ENCODE data around the gene LYST.

Gene LYST

DNA sequence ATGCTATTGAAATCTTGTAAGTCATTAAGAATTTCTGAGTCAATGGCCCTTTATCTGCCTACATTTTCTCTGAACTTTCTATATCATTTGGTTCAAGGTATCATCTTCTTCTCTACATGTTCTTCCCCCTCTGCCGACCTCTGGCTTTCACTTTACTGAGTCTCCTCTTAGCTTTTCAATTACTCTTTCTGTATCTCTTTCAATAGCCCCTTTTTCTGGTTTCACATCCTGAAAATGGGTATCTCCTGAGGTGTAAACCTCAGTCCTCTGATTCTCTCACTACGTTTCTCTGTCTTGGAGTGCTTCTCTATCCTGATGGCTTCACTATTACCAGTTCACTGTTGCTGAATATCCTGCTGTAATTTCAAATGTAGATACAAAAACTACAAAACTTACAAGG, 98.9 kb downstream of the LYST start:
- no peaks in the 10 kb centered on the region for H3K36me3 ChIP-seq (ENCODE audit: insufficient read depth, low read length)
- H3K4me2 ChIP-seq (ENCODE audit: low read depth, low read length, poor library complexity, severe bottlenecking) = no peak overlapping the region
- TF ChIP-seq EZH2phosphoT487 (IDR thresholded peaks at IDR 0.05; ENCODE audit: borderline replicate concordance) = no peak
- TF ChIP-seq, protein P1, sequence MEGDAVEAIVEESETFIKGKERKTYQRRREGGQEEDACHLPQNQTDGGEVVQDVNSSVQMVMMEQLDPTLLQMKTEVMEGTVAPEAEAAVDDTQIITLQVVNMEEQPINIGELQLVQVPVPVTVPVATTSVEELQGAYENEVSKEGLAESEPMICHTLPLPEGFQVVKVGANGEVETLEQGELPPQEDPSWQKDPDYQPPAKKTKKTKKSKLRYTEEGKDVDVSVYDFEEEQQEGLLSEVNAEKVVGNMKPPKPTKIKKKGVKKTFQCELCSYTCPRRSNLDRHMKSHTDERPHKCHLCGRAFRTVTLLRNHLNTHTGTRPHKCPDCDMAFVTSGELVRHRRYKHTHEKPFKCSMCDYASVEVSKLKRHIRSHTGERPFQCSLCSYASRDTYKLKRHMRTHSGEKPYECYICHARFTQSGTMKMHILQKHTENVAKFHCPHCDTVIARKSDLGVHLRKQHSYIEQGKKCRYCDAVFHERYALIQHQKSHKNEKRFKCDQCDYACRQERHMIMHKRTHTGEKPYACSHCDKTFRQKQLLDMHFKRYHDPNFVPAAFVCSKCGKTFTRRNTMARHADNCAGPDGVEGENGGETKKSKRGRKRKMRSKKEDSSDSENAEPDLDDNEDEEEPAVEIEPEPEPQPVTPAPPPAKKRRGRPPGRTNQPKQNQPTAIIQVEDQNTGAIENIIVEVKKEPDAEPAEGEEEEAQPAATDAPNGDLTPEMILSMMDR (conservative IDR thresholded peaks at IDR 0.05; ENCODE audit: low read length) = no peak
- H3K9me3 ChIP-seq (ENCODE audit: insufficient read depth, low read depth, low read length) = no peaks in the 10 kb centered on the region
- no peak overlapping the region for H3K4me3 ChIP-seq (ENCODE audit: low read length, poor library complexity, severe bottlenecking)
- H3K9ac ChIP-seq (ENCODE audit: low read depth, low read length, poor library complexity, severe bottlenecking) = no peak overlapping the region
- H3K79me2 ChIP-seq (ENCODE audit: insufficient read depth, low read length) = no peaks in the 10 kb centered on the region
- no peaks in the 10 kb centered on the region for H3K4me1 ChIP-seq (ENCODE audit: insufficient read depth, low read length, poor library complexity, severe bottlenecking)
- no peaks in the 10 kb centered on the region for H3K9me2 ChIP-seq (replicated peaks; ENCODE audit: low read depth, low read length)
- no peaks in the 10 kb centered on the region for H4K20me1 ChIP-seq (ENCODE audit: insufficient read depth, low read length, poor library complexity, severe bottlenecking)
- H2AFZ ChIP-seq (ENCODE audit: low read length) = no peak overlapping the region
- H3K27me3 ChIP-seq (ENCODE audit: insufficient read depth, low read length, poor library complexity, severe bottlenecking) = no peaks in the 10 kb centered on the region
- H3F3A ChIP-seq (ENCODE audit: low read depth) = no peaks in the 10 kb centered on the region

DNA sequence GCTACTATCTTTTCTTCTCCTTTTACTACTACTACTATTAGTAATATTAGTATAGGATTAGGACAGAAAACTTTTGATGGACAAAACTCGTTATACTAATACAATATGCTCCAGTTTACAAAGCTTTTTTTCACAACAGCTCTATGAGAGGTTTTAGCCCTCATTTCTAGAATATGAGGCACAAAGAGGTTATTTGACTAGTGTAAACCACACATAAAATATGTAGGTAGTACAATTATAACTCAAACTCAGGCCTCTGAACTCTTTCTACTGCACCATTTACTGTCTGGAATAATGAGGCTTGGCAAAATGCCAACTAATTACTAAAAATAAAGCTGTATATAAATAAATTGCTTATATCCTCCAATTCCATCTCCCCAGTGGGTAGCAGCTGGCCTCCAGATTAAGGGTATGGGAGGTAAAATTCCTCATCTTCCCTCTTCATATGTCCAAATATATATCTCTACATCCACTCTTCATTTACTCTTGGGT, 99.9 kb downstream of the LYST start:
- no peak overlapping the region for H3K9ac ChIP-seq (ENCODE audit: low read depth, low read length, poor library complexity, severe bottlenecking)
- H3K27me3 ChIP-seq (ENCODE audit: insufficient read depth, low read length, poor library complexity, severe bottlenecking) = no peaks in the 10 kb centered on the region
- H3K9me2 ChIP-seq (replicated peaks; ENCODE audit: low read depth, low read length) = no peaks in the 10 kb centered on the region
- no peak overlapping the region for H3K4me3 ChIP-seq (ENCODE audit: low read length, poor library complexity, severe bottlenecking)
- H2AFZ ChIP-seq (ENCODE audit: low read length) = no peak overlapping the region
- H3F3A ChIP-seq (ENCODE audit: low read depth) = no peaks in the 10 kb centered on the region
- H3K36me3 ChIP-seq (ENCODE audit: insufficient read depth, low read length) = no peaks in the 10 kb centered on the region
- no peaks in the 10 kb centered on the region for H3K4me1 ChIP-seq (ENCODE audit: insufficient read depth, low read length, poor library complexity, severe bottlenecking)
- no peaks in the 10 kb centered on the region for H4K20me1 ChIP-seq (ENCODE audit: insufficient read depth, low read length, poor library complexity, severe bottlenecking)
- H3K9me3 ChIP-seq (ENCODE audit: insufficient read depth, low read depth, low read length) = no peaks in the 10 kb centered on the region
- no peak overlapping the region for H3K4me2 ChIP-seq (ENCODE audit: low read depth, low read length, poor library complexity, severe bottlenecking)
- TF ChIP-seq EZH2phosphoT487 (IDR thresholded peaks at IDR 0.05; ENCODE audit: borderline replicate concordance) = no peak
- TF ChIP-seq, protein P1 (conservative IDR thresholded peaks at IDR 0.05; ENCODE audit: low read length) = no peak
- H3K79me2 ChIP-seq (ENCODE audit: insufficient read depth, low read length) = no peaks in the 10 kb centered on the region

DNA sequence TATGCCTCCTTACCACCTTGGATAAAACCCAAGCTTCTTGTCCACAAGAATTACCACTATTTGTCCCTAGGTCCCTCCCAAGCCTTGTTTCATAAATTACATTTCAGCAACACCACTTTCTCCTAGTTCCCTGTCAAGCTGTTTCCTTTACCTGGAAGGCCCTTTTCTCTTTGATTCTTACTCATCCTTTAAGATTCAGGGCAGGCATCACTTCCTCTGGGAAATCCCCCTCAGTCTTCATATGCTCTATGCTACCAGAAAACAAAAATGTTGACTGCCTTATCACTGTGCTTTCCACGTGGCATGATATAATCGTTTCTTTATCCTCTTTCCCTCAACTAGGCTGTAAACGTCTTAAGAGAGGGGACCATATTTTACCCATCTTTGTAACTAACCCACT, 102.7 kb downstream of the LYST start:
- Histone ChIP-seq H3F3A (ENCODE audit: low read depth) (no peaks in the 10 kb centered on the region), H3K4me2 (ENCODE audit: low read depth, low read length, poor library complexity, severe bottlenecking) (no peak overlapping the region), H3K4me3 (ENCODE audit: low read length, poor library complexity, severe bottlenecking) (no peak overlapping the region), H3K9ac (ENCODE audit: low read depth, low read length, poor library complexity, severe bottlenecking) (no peak overlapping the region), H3K79me2 (ENCODE audit: insufficient read depth, low read length) (no peaks in the 10 kb centered on the region), H3K9me2 (replicated peaks; ENCODE audit: low read depth, low read length) (no peaks in the 10 kb centered on the region), H3K4me1 (ENCODE audit: insufficient read depth, low read length, poor library complexity, severe bottlenecking) (no peaks in the 10 kb centered on the region), H3K9me3 (ENCODE audit: insufficient read depth, low read depth, low read length) (no peaks in the 10 kb centered on the region), H3K36me3 (ENCODE audit: insufficient read depth, low read length) (no peaks in the 10 kb centered on the region), H4K20me1 (ENCODE audit: insufficient read depth, low read length, poor library complexity, severe bottlenecking) (no peaks in the 10 kb centered on the region), H2AFZ (ENCODE audit: low read length) (no peak overlapping the region), H3K27me3 (ENCODE audit: insufficient read depth, low read length, poor library complexity, severe bottlenecking) (no peaks in the 10 kb centered on the region)
- TF ChIP-seq EZH2phosphoT487 (IDR thresholded peaks at IDR 0.05; ENCODE audit: borderline replicate concordance) = no peak
- TF ChIP-seq, protein P1 (conservative IDR thresholded peaks at IDR 0.05; ENCODE audit: low read length) = no peak
